K562 (cell line): ENCODE results near the gene GRAMD4. TPM values are rescaled to one million over a fixed set of nuclear protein-coding genes. Genes with fewer than 3 reads are reported as not detected.

Experiments
- CBX8 ChIP-seq: fragments of 200-600 bp; sonication (generic); IDR thresholded peaks from 2 replicates; pipeline ENCODE4 v1.6.1; 2012; ENCODE audit warnings: borderline replicate concordance, mixed run types, low read depth, mild to moderate bottlenecking, moderate library complexity, mixed read lengths, low read length, control low read depth, inconsistent platforms; ENCODE audit not compliant: poor library complexity, severe bottlenecking; ENCODE audit errors: extremely low read depth
- ETV1 ChIP-seq: fragments of 450-650 bp; conservative IDR thresholded peaks from 2 replicates; pipeline ENCODE4 v1.6.1; 2016; ENCODE audit warnings: missing genetic modification characterization, control low read depth, low read depth, missing compliant biosample characterization
- NRF1 ChIP-seq, 2 experiments: fragments of 450-650 bp; IDR thresholded peaks in 1 of 2; conservative IDR thresholded peaks in 1 of 2; 2 replicates each; pipeline ENCODE4 v1.6.1; 2014; ENCODE audit warnings: mild to moderate bottlenecking in 2 of 2
- PHF21A ChIP-seq: fragments of 450-650 bp; IDR thresholded peaks from 2 replicates; pipeline ENCODE4 v1.6.1; 2017; ENCODE audit warnings: low read depth, borderline replicate concordance
- RBM15 ChIP-seq: fragments of 200-400 bp; formaldehyde crosslinking; IDR thresholded peaks from 2 replicates; pipeline ENCODE4 v1.6.1; 2018; ENCODE audit warnings: mild to moderate bottlenecking, low read length, moderate library complexity; ENCODE audit not compliant: insufficient read depth
- SIX5 ChIP-seq, 2 experiments: IDR thresholded peaks; 2 replicates each; pipeline ENCODE4 v1.6.1; 2011; ENCODE audit warnings: low read length in 2 of 2, borderline replicate concordance in 1 of 2, low read depth in 1 of 2, mild to moderate bottlenecking in 1 of 2, moderate library complexity in 1 of 2; ENCODE audit not compliant: insufficient read depth in 1 of 2
- SMARCA5 ChIP-seq: fragments of 450-650 bp; IDR thresholded peaks from 2 replicates; pipeline ENCODE4 v1.6.1; 2016
- TBP ChIP-seq: optimal IDR thresholded peaks from 2 replicates; pipeline ENCODE3; 2011; ENCODE audit warnings: low read depth, low read length, improper control_type of control experiment
- ZNF212 ChIP-seq: fragments of 450-650 bp; formaldehyde crosslinking; IDR thresholded peaks from 2 replicates; pipeline ENCODE4 v1.4.0; 2020; ENCODE audit warnings: mild to moderate bottlenecking
- polyA plus RNA-seq, 8 experiments: library from polyadenylated mRNA; depleted of rRNA in 4 of 8; stranded (reverse) in 5 of 8; unstranded in 3 of 8; fragments of >200 nt; fragmentation: Nextera tagmentation in 2 of 8; fragmentation: Illumina TruSeq in 1 of 8; extraction: Ambion mirVana in 2 of 8; extraction: Trizol in 1 of 8; gene quantifications; 2 replicates each; pipeline versions ENCODE4 v1.2.1 to v1.2.3, GENCODE V29; 2011 to 2014; ENCODE audit warnings: inconsistent platforms in 1 of 8, missing spikeins in 1 of 8
- total RNA-seq, 7 experiments: library from RNA; depleted of rRNA in 6 of 7; stranded (reverse); fragments of >200 nt in 6 of 7; fragmentation: Illumina TruSeq in 2 of 7; extraction: Trizol in 2 of 7; gene quantifications; 2 replicates each; pipeline versions ENCODE4 v1.2.1 to v1.2.3, GENCODE V29; 2011 to 2021; ENCODE audit warnings: low replicate concordance in 1 of 7
- TF ChIP-seq, protein P1 (sequence below): fragments of 450-650 bp; IDR thresholded peaks from 2 replicates; pipeline ENCODE4 v1.6.1; 2016; ENCODE audit warnings: borderline replicate concordance
- TF ChIP-seq, protein P2 (sequence below): fragments of 200-600 bp; sonication (generic); IDR thresholded peaks from one replicate; pipeline ENCODE4 v1.6.1; 2012; ENCODE audit warnings: mild to moderate bottlenecking, low read depth, low read length, inconsistent platforms

GRAMD4 gene
- total and polyA plus RNA-seq, 9 of the 15 experiments (the other 6 are each of a cell fraction or from before 2014, with no cell fraction given): 0.18 to 44.8 (median 18.6) TPM

DNA sequence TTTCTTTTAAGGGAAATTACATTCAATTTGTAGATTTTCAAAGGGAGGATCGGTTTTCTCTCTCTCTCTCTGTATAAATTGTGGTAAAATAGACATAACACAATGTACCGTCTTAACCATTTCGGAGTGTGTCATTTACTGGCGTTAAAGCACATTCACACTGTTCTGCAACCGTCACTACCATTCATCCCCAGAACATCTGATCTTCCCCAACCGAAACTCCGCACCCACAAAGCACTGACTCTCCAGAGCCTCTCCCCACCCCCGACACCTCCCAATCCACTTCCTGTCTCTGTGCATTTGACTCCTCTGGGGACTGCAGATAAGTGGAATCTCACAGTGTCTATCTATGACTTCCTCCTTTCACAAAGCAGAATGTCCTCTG is 15.9 kb upstream of the GRAMD4 start (continued):
- TF ChIP-seq SMARCA5: no peak
- TF ChIP-seq ZNF212 (CRISPR knock-in tag): no peak
- no peak for TF ChIP-seq PHF21A
- TF ChIP-seq, protein P1, sequence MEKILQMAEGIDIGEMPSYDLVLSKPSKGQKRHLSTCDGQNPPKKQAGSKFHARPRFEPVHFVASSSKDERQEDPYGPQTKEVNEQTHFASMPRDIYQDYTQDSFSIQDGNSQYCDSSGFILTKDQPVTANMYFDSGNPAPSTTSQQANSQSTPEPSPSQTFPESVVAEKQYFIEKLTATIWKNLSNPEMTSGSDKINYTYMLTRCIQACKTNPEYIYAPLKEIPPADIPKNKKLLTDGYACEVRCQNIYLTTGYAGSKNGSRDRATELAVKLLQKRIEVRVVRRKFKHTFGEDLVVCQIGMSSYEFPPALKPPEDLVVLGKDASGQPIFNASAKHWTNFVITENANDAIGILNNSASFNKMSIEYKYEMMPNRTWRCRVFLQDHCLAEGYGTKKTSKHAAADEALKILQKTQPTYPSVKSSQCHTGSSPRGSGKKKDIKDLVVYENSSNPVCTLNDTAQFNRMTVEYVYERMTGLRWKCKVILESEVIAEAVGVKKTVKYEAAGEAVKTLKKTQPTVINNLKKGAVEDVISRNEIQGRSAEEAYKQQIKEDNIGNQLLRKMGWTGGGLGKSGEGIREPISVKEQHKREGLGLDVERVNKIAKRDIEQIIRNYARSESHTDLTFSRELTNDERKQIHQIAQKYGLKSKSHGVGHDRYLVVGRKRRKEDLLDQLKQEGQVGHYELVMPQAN: peak; percentile 22; the same call in 1 of the 2 replicates
- TF ChIP-seq RBM15: no peak
- TF ChIP-seq ETV1 (tag): peak; percentile 98
- TF ChIP-seq, protein P2, sequence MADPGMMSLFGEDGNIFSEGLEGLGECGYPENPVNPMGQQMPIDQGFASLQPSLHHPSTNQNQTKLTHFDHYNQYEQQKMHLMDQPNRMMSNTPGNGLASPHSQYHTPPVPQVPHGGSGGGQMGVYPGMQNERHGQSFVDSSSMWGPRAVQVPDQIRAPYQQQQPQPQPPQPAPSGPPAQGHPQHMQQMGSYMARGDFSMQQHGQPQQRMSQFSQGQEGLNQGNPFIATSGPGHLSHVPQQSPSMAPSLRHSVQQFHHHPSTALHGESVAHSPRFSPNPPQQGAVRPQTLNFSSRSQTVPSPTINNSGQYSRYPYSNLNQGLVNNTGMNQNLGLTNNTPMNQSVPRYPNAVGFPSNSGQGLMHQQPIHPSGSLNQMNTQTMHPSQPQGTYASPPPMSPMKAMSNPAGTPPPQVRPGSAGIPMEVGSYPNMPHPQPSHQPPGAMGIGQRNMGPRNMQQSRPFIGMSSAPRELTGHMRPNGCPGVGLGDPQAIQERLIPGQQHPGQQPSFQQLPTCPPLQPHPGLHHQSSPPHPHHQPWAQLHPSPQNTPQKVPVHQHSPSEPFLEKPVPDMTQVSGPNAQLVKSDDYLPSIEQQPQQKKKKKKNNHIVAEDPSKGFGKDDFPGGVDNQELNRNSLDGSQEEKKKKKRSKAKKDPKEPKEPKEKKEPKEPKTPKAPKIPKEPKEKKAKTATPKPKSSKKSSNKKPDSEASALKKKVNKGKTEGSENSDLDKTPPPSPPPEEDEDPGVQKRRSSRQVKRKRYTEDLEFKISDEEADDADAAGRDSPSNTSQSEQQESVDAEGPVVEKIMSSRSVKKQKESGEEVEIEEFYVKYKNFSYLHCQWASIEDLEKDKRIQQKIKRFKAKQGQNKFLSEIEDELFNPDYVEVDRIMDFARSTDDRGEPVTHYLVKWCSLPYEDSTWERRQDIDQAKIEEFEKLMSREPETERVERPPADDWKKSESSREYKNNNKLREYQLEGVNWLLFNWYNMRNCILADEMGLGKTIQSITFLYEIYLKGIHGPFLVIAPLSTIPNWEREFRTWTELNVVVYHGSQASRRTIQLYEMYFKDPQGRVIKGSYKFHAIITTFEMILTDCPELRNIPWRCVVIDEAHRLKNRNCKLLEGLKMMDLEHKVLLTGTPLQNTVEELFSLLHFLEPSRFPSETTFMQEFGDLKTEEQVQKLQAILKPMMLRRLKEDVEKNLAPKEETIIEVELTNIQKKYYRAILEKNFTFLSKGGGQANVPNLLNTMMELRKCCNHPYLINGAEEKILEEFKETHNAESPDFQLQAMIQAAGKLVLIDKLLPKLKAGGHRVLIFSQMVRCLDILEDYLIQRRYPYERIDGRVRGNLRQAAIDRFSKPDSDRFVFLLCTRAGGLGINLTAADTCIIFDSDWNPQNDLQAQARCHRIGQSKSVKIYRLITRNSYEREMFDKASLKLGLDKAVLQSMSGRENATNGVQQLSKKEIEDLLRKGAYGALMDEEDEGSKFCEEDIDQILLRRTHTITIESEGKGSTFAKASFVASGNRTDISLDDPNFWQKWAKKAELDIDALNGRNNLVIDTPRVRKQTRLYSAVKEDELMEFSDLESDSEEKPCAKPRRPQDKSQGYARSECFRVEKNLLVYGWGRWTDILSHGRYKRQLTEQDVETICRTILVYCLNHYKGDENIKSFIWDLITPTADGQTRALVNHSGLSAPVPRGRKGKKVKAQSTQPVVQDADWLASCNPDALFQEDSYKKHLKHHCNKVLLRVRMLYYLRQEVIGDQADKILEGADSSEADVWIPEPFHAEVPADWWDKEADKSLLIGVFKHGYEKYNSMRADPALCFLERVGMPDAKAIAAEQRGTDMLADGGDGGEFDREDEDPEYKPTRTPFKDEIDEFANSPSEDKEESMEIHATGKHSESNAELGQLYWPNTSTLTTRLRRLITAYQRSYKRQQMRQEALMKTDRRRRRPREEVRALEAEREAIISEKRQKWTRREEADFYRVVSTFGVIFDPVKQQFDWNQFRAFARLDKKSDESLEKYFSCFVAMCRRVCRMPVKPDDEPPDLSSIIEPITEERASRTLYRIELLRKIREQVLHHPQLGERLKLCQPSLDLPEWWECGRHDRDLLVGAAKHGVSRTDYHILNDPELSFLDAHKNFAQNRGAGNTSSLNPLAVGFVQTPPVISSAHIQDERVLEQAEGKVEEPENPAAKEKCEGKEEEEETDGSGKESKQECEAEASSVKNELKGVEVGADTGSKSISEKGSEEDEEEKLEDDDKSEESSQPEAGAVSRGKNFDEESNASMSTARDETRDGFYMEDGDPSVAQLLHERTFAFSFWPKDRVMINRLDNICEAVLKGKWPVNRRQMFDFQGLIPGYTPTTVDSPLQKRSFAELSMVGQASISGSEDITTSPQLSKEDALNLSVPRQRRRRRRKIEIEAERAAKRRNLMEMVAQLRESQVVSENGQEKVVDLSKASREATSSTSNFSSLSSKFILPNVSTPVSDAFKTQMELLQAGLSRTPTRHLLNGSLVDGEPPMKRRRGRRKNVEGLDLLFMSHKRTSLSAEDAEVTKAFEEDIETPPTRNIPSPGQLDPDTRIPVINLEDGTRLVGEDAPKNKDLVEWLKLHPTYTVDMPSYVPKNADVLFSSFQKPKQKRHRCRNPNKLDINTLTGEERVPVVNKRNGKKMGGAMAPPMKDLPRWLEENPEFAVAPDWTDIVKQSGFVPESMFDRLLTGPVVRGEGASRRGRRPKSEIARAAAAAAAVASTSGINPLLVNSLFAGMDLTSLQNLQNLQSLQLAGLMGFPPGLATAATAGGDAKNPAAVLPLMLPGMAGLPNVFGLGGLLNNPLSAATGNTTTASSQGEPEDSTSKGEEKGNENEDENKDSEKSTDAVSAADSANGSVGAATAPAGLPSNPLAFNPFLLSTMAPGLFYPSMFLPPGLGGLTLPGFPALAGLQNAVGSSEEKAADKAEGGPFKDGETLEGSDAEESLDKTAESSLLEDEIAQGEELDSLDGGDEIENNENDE: no peak
- TF ChIP-seq CBX8: no peak
- peak; percentile 69 for TF ChIP-seq TBP
- no peak for TF ChIP-seq SIX5 (IDR thresholded peaks at IDR 0.05; ENCODE audit: borderline replicate concordance in 1 of 2, insufficient read depth in 1 of 2, low read depth in 1 of 2, low read length in 2 of 2)
- TF ChIP-seq NRF1 (conservative IDR thresholded peaks at IDR 0.05 in 1 of 2, IDR thresholded peaks at IDR 0.05 in 1 of 2): peak; percentile 42 to 52; a peak in 3 of 4 replicates
